ENCODE results near the gene DOC2B.
"Not testable (repeated sequence)": the region's sequence is repeated elsewhere in the genome, so short reads cannot be mapped to it uniquely, and the experiment has no call there.

The DOC2B gene

GRCh38 chr17:142876-143784, 38.3 kb downstream of the DOC2B start:
- DNase-seq: no peak

GRCh38 chr17:142102-142661, 39.3 kb downstream of the DOC2B start:
- DNase-seq: no peak

GRCh38 chr17:139401-140205, 41.8 kb downstream of the DOC2B start:
- DNase-seq: not testable (repeated sequence)

GRCh38 chr17:137166-137807, 44.2 kb downstream of the DOC2B start, which contains the start of gene SCGB1C2:
SCGB1C2 (plus strand) TSS chr17:137569; CDS start chr17:137591, 22 bp downstream.
- not testable (repeated sequence) for DNase-seq

- not testable (repeated sequence) for DNase-seq
These were observed 44.9 kb downstream of the DOC2B start for GRCh38 chr17:136531-136930.

- DNase-seq: not testable (repeated sequence)
These were observed 45.6 kb downstream of the DOC2B start for GRCh38 chr17:135895-136294.

- not testable (repeated sequence) for DNase-seq
These were observed 46.4 kb downstream of the DOC2B start for GRCh38 chr17:135022-135421.

GRCh38 chr17:134332-134785, 47.1 kb downstream of the DOC2B start:
- DNase-seq: not testable (repeated sequence)

GRCh38 chr17:133932-134331, 47.5 kb downstream of the DOC2B start:
- not testable (repeated sequence) for DNase-seq

GRCh38 chr17:118339-118917, 63.0 kb downstream of the DOC2B start:
- DNase-seq: not testable (repeated sequence)

- DNase-seq: not testable (repeated sequence)
These were observed 68.3 kb downstream of the DOC2B start for GRCh38 chr17:113111-113510.

Data from NCI-H748 treated with DMSO at 0.1 percent for 48 hours (cell line).